Skin epidermis (tissue), 12 donors: ENCODE results near the gene SLC22A24.
"Not testable (repeated sequence)": the region's sequence is repeated elsewhere in the genome, so short reads cannot be mapped to it uniquely, and the experiment has no call there.

Experiments used
- H3K27ac ChIP-seq, 21 experiments: fragments of 200-600 bp; sonication (generic) in 11 of 21; one replicate each; pipeline ENCODE4 v1.5.0; 2020; ENCODE audit warnings: mild to moderate bottlenecking in 3 of 21, inconsistent platforms in 2 of 21, moderate library complexity in 2 of 21
- H3K4me3 ChIP-seq, 7 experiments: fragments of 200-600 bp; sonication (generic) in 2 of 7; one replicate each; pipeline ENCODE4 v1.5.0; 2020; ENCODE audit warnings: inconsistent platforms in 2 of 7, mild to moderate bottlenecking in 2 of 7, moderate library complexity in 1 of 7

Gene SLC22A24

GRCh38 chr11:63144121-63144520 is at the start of gene SLC22A24:
SLC22A24 (minus strand) TSS chr11:63144221; CDS start chr11:63143779, 442 bp downstream.
- no peak within 1 kb of the TSS for H3K4me3 ChIP-seq

GRCh38 chr11:63180536-63180935 is 36.5 kb upstream of the SLC22A24 start:
- Histone ChIP-seq H3K27ac (no peak overlapping the region), H3K4me3 (no peak overlapping the region)

More at GRCh38 chr11:63144121-63144520, at the start of gene SLC22A24:
- no peak within 1 kb of the TSS for H3K27ac ChIP-seq

- no peak overlapping the region for H3K4me3 ChIP-seq
- H3K27ac ChIP-seq, result no peak overlapping the region
Observed at GRCh38 chr11:63179432-63180041, 35.5 kb upstream of the SLC22A24 start.

GRCh38 chr11:63177872-63178271 is 33.9 kb upstream of the SLC22A24 start:
- H3K4me3 ChIP-seq, result no peak overlapping the region
- H3K27ac ChIP-seq, result no peak overlapping the region

- Histone ChIP-seq H3K4me3 (no peak overlapping the region), H3K27ac (no peak overlapping the region)
Observed at GRCh38 chr11:63165706-63166310, 21.8 kb upstream of the SLC22A24 start.

GRCh38 chr11:63155794-63156193 is 11.8 kb upstream of the SLC22A24 start:
- no peak overlapping the region for H3K27ac ChIP-seq
- H3K4me3 ChIP-seq, result no peak overlapping the region

- H3K4me3 ChIP-seq, result no peak overlapping the region
Observed at GRCh38 chr11:63146581-63146980, 2.6 kb upstream of the SLC22A24 start.

GRCh38 chr11:63142459-63142858 is 1.6 kb downstream of the SLC22A24 start:
- no peak overlapping the region for H3K4me3 ChIP-seq
- H3K27ac ChIP-seq, result no peak overlapping the region

More at GRCh38 chr11:63146581-63146980, 2.6 kb upstream of the SLC22A24 start:
- no peak overlapping the region for H3K27ac ChIP-seq

- H3K27ac ChIP-seq, result no peak overlapping the region
- no peak overlapping the region for H3K4me3 ChIP-seq
Observed at GRCh38 chr11:63132985-63133775, 10.8 kb downstream of the SLC22A24 start.

- no peak overlapping the region for H3K27ac ChIP-seq
- no peak overlapping the region for H3K4me3 ChIP-seq
Observed at GRCh38 chr11:63099555-63099954, 44.5 kb downstream of the SLC22A24 start.

GRCh38 chr11:63080682-63081081 is 63.3 kb downstream of the SLC22A24 start:
- H3K27ac ChIP-seq, result no peak overlapping the region
- H3K4me3 ChIP-seq, result no peak overlapping the region

- not testable (repeated sequence) for H3K27ac ChIP-seq, H3K4me3 ChIP-seq
Observed at GRCh38 chr11:63046203-63046602, 97.8 kb downstream of the SLC22A24 start.

- Histone ChIP-seq H3K4me3 (no peak overlapping the region), H3K27ac (no peak overlapping the region)
Observed at GRCh38 chr11:63042596-63042995, 101.4 kb downstream of the SLC22A24 start.

GRCh38 chr11:63032457-63032856 is 111.6 kb downstream of the SLC22A24 start:
- no peak overlapping the region for H3K27ac ChIP-seq
- H3K4me3 ChIP-seq, result no peak overlapping the region
